ENCODE results near the gene ASPA. TPM values are rescaled to one million over a fixed set of nuclear protein-coding genes. Genes with fewer than 3 reads are reported as not detected.

Gene ASPA
- polyA plus RNA-seq, 4 donors: 20.4 to 32.9 (median 30.2) TPM

DNA sequence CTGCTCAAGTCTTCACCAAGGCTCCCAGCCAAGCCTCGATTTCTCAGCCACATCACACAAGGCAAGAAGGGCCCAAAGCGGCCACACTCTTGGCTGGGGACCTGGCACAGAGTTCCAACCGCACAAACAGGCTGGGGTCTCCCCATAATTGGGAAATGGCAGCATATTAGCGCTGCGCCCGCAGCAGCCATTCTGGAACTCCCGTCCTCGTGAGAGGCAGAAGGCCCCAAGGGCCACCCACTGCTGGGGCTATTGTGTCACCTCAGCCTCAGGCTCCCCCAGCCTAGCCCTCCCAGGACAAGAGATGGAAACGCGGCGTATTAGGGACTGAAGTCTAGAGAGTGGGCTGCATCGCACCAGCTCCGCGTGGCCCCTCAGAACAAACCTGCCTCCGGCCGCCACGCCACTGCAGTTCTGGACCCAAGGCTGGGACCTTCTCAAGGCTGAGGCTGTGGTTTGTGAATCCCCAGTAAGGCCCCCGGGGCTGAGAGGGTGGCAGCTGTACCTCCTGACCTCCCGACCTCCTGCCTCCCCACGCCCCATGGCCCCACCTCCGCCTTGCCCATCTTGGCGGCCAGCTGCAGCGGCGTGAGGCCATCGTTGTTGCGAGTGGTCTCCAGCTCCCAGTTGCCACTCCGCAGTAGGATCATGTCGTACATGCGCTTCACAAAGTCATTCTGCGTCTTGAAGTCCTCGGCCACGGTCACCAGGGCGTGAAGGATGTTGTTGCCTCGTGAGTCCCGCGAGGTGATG is 56.5 kb downstream of the ASPA start:
- DNase-seq (ENCODE audit: low read depth in 4 of 4, low spot score in 2 of 4): no peak

DNA sequence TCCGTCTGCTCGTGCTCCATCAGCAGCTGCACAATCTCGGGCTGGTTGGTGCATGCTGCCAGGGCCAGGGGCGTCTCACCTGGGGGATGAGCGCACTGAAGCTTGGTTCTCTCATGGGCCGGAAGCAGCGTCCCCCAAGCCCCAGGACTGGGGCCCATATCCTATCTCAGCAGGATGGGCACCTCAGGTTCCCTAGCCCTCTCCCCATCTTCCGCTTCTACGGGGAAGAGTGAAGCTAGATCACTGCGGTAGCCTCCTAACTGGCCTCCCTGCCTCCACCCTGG is 57.0 kb downstream of the ASPA start:
- no peak for DNase-seq (ENCODE audit: low read depth in 4 of 4, low spot score in 2 of 4)

GRCh38 chr17:3533752-3534151 is 58.0 kb downstream of the ASPA start:
- no peak for DNase-seq (ENCODE audit: low read depth in 4 of 4, low spot score in 2 of 4)

DNA sequence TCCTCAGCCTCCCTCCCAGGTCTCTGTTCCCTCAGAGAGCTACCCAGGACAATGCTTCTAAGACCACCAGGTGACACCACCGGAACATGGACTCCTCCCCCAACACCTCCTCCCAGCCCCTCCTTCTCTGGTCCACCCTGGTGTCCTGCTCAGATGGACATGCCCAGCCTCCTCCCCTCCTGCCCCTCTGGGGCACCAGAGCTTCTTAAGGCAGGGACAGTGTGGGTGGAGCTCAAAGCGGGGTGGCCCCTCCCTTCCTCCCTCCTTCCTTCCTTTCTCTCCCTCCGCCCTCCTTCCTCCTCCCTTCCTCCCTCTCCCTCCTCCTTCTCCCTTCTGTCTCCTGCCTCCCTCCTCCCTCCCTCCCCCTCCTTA is 59.1 kb downstream of the ASPA start:
- DNase-seq (ENCODE audit: low read depth in 4 of 4, low spot score in 2 of 4): no peak

GRCh38 chr17:3535253-3535995 is 59.6 kb downstream of the ASPA start:
- peak in 3 of 4 donors; percentile 36 to 54 (median 52) for DNase-seq (ENCODE audit: low read depth in 4 of 4, low spot score in 2 of 4)

DNA sequence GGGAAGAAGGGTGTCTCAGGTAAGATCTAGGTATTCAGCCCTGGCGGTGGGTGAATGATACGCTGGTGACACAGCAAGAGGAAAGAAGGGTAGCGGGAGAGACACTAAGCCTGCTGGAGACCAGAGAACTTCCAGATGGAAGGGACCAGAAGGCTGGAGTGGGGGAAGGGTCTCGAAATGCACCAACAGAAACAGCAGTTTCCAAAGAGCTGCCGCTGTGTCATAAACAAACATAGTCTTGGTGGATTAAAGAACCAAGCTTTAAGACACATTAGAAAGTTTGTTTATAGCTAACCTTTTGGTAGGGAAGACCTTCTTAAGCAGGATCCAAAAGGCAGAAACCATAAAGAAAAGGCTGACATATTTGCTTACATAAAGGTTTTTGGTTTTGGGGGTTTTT is 60.9 kb downstream of the ASPA start:
- DNase-seq (ENCODE audit: low read depth in 4 of 4, low spot score in 2 of 4): no peak

DNA sequence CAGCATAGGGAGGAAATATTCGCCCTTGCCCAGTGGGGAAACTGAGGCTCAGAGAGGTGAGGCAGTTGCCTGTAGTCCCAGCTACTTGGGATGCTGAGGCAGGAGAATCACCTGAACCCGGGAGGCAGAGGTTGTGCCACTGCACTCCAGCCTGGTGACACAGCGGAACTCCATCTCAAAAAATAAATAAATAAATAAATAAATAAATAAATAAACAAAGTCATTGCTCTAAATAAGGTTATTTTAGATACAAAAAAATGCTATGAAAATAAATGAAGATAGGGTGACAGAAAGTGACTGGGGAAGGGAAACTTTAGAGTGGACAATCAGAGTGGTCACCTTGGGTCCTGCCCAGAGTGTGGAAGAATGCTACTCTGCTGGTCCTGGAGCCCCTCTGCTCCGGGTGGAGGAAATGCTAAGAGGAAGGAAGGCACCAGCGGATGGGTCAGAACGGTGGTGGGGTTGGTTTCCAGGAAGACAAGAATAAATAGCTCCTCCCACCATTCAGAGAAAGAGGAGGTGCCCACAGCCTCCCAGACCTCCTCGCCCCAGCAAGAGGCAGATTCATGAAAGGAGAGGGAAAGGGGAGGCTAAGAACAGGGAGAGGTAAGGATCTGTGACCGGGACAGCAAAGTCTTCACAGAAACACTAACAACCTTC is 64.2 kb downstream of the ASPA start:
- no peak for DNase-seq (ENCODE audit: low read depth in 4 of 4, low spot score in 2 of 4)

- DNase-seq (ENCODE audit: low read depth in 4 of 4, low spot score in 2 of 4): no peak
Measured at GRCh38 chr17:3542410-3543088, 66.8 kb downstream of the ASPA start.

GRCh38 chr17:3543453-3543852 is 67.7 kb downstream of the ASPA start:
- no peak for DNase-seq (ENCODE audit: low read depth in 4 of 4, low spot score in 2 of 4)

DNA sequence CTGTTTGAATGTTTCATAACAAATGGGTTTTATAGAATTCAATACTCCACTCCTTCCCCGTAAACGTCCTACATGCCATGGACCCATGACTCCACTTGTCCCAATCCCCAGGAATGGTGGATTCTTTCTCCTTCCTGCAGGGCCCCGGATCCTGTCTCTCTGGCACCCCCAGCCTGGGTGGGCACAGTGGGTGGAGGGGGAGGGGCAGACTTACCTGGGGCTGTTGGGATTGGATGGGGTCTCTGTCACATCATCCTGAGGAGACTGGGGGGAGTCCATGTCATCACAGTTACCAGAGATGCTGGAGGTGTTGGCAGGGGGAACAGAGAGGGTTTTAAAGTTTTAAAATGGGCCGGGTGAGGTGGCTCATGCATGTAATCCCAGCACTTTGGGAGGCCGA is 68.6 kb downstream of the ASPA start:
- DNase-seq (ENCODE audit: low read depth in 4 of 4, low spot score in 2 of 4): no peak

DNA sequence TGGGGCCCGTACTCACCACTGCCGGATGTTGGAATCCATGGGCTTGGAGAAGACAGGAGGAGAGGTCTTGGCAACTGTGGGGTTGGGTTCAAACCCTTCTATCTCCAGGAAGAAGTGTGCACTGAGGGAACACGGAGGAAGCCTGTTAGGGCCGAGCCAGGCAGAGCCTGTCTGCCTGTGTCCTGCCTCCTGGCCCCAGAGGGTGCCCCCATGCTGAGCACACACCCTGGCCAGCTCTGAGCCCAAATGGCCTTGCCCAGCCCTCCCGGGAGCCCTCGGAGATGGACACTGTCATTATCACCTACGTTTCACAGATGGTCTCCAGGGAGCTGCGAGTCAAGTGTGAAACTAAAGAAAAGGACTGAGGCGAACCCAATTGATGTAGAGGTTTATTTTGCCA is 69.4 kb downstream of the ASPA start:
- no peak for DNase-seq (ENCODE audit: low read depth in 4 of 4, low spot score in 2 of 4)

DNA sequence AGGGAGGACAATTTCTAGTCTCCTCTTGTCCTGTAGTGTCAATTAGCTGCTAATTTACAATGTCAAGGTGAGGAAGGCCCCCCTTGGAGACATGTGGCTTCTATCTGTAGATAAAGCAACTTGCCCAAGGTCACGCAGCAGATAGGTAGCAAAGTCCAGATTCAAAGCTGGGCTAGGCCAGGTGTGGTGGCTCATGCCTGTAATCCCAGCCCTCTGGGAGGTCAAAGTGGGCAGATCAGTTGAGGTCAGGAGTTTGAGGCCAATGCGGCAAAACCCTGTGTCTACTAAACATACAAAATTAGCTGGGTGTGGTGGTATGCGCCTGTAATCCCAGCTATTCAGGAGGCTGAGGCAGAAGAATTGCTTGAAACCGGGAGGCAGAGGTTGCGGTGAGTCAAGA is 70.7 kb downstream of the ASPA start:
- DNase-seq (ENCODE audit: low read depth in 4 of 4, low spot score in 2 of 4): no peak

DNA sequence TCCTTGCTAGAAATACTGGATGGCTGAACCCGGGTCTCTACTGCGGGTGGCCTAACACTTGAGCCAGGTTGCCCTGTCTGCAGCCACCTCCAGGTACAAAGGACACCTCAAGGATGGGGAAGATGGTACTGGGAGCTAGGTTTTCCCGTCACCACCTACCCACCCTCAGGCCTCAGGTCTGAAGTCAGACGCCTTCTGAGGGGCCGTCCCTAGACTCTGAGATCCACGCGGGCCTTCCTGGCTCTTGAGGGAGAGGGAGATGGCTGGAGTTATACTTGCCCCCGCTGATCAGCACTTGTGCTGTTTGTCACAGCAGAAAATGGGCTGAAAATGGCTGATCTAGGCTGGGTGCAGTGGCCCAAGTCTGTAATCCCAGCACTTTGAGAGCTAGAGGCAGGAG is 71.2 kb downstream of the ASPA start:
- DNase-seq (ENCODE audit: low read depth in 4 of 4, low spot score in 2 of 4): no peak

DNA sequence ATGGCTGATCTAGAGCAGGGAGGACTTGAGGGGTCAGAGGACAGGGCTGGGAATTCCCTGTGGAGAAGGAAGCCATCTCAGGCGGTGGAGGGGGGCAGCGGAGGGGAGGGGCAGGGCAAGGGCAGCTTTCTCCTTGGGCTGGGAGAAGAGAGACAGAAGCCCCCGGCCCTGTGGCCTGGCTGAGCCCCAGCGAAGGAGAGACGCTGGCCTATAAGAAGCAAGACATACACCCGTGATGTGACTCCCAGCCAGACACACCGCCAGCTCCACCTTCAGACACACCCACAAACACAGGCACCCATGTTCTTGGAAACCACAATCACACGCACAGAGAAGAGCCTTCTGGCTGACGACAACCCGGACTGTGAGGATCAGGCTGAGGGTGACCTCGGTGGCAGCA is 71.8 kb downstream of the ASPA start:
- no peak for DNase-seq (ENCODE audit: low read depth in 4 of 4, low spot score in 2 of 4)

GRCh38 chr17:3549610-3550162 is 73.9 kb downstream of the ASPA start:
- no peak for DNase-seq (ENCODE audit: low read depth in 4 of 4, low spot score in 2 of 4)

- DNase-seq (ENCODE audit: low read depth in 4 of 4, low spot score in 2 of 4): no peak
Measured at GRCh38 chr17:3551189-3551588, 75.4 kb downstream of the ASPA start.

- DNase-seq (ENCODE audit: low read depth in 4 of 4, low spot score in 2 of 4): no peak
Measured at GRCh38 chr17:3552916-3553315, 77.1 kb downstream of the ASPA start.

Measured in left renal cortex interstitium (tissue), 4 donors.